Measurements from ENCODE around the gene ASCC2.

DNA sequence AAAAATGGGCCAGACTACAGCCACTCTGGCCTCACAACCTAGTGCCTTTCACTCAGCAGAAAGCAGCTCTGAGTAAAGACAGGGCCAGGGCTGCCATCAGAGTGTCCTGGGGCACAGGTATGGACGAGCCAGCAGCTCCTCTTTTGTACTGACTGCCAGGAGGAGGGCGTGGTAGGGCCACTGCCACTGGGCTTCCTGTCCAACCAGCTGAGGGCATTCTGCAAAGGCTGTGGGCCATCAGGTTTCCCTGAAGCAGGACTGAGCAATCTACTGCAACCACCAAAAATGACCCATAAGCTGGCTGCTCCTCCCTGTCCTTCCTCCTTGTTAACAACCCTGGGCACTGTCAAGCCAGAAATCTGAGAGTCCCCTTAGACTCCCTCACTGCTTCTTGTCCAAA, 33.1 kb downstream of the ASCC2 start:
- no peak for TF ChIP-seq EZH2phosphoT487 (IDR thresholded peaks at IDR 0.05; ENCODE audit: unreplicated experiment)
- no peak for TF ChIP-seq CTCF (conservative IDR thresholded peaks at IDR 0.05; ENCODE audit: low read depth in 2 of 2)
- TF ChIP-seq REST (IDR thresholded peaks at IDR 0.05; ENCODE audit: unreplicated experiment) = no peak
- TF ChIP-seq EZH2 (IDR thresholded peaks at IDR 0.05; ENCODE audit: low read depth, unreplicated experiment) = no peak
- TF ChIP-seq POLR2AphosphoS5 (IDR thresholded peaks at IDR 0.05; ENCODE audit: low read depth) = no peak
- TF ChIP-seq STAT1 (IDR thresholded peaks at IDR 0.05; ENCODE audit: unreplicated experiment) = no peak
- TF ChIP-seq, protein P1, sequence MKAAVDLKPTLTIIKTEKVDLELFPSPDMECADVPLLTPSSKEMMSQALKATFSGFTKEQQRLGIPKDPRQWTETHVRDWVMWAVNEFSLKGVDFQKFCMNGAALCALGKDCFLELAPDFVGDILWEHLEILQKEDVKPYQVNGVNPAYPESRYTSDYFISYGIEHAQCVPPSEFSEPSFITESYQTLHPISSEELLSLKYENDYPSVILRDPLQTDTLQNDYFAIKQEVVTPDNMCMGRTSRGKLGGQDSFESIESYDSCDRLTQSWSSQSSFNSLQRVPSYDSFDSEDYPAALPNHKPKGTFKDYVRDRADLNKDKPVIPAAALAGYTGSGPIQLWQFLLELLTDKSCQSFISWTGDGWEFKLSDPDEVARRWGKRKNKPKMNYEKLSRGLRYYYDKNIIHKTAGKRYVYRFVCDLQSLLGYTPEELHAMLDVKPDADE (IDR thresholded peaks at IDR 0.05) = no peak
- TF ChIP-seq ZNF114 (CRISPR knock-in tag; IDR thresholded peaks at IDR 0.05) = no peak
- TF ChIP-seq JUNB (IDR thresholded peaks at IDR 0.05; ENCODE audit: unreplicated experiment) = no peak
- no peak for TF ChIP-seq CREB1 (CRISPR knock-in tag; IDR thresholded peaks at IDR 0.05; ENCODE audit: low read depth)
